Activated CD8-positive, alpha-beta memory T cell treated with anti-CD3 and anti-CD28 coated beads for 24 hours (primary cell): Measurements from ENCODE around the gene ATP5F1E.
A peak's percentile ranks its signal among the peaks of the same experiment; 100 is the strongest.
"Not testable (repeated sequence)": the region's sequence is repeated elsewhere in the genome, so short reads cannot be mapped to it uniquely, and the experiment has no call there.

Source experiments
- DNase-seq: peaks from one replicate; pipeline ENCODE4 v3.0.0-alpha.2; 2020

Gene ATP5F1E

DNA sequence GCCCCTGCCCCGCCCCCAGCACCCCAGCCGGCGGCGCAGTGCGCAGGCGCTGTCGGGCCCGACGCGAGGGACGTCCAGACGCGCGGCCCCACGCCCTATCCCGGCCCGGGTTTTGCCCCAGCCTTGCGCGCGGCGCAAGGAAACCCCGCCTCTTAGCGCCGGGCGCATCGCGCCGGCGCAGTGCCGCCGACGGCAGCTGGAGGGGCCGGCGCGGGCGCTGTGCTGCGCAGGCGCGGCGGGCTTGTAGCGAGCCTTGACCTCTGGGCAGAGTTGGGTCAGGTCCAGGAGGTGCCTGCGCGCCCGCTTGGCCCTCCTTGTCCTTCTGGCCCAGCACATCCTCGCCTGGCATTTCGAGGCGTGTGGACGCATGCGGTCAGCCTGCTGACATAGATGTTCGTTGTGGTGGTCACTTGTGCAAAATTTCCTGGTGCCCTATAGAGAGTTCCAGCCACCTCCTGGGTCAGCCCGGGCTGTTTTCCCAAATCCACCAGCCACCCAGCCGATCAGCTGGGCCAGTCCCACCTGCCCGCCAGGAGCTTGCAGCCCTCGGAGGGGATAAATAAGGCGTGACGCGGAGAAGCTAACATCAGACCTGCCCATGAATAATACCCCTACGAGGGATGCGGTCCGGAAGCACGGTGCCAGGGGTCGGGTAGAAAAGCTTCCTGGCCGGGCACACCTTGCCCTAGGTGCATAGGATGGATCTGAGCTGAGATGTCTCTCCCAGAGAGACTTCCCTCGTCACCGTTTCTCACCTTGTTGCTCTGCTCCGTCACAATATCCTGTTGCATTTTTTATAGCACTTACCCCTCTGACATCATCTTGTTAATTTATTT lies 10.9 kb upstream of the ATP5F1E start:
- peak; percentile 98 for DNase-seq

DNA sequence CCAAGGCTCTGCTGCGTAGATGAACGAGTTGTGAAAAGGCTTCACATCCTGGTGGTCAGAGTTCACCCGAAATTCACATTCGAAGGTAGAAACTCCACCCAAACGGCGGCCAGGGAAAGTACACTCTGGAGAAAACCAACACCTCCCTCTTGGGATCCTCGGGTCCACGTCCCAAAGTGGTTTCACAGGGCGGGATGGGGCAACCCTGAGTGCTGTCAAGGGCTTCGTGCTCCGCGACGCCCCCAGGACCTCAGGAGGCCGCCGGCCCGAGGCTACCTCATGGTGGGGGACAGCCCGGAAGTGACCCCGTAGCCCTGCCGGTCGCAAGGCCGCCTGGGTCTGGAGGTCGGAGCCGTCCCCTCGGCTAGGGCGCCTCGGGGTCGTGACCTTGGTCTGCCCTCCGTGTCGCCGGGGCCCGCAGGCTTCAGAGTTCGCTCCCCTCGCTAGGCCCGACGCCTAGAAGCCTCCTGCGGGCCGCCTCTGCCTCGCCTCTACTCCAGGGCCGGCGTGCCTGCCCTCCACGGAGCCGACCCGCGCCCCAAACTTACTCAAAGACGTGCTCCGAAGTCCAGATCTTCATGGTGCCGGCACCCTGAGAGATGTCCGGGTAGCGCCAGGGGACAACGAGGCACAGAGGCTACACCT lies 10.1 kb upstream of the ATP5F1E start, which contains the start of gene PRELID3B:
Gene PRELID3B (minus strand): TSS at position 636 of the 645 bp plus-strand sequence. CDS start 56 bp downstream, at position 580.
- no peak for DNase-seq

DNA sequence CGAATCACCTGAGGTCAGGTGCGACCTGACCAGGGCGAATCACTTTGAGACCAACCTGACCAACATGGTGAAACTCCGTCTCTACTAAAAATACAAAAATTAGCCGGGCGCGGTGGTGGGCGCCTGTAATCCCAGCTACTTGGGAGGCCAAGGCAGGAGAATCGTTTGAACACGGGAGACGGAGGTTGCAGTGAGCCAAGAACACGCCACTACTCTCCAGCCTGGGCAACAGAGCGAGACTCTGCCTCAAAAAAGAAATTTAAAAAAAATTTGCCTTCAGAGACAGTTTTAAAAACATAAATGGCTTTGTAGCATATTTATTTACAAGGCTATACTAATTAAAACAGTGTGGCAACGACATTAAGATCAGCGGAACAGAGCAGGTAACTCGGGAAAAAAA lies 9.4 kb upstream of the ATP5F1E start:
- not testable (repeated sequence) for DNase-seq

DNA sequence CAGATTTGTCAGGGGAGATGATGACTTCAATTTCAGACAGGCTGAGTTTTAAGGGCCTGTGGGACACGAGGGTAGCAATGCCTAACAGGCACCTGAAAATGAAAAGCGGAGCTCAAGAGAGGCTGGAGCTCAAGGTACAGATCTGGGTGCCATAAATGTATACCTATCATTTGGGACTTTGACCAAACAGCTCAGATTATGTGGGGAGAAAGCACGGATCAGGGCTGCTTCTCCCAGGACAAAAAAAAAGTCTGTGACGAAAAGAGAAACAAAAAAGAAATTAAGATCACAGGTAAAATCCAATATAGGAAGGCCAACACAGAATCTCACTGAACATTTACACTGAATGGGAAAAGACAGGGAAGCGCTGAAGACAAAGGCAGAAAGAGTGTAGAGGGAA lies 8.5 kb upstream of the ATP5F1E start:
- DNase-seq, result no peak

DNA sequence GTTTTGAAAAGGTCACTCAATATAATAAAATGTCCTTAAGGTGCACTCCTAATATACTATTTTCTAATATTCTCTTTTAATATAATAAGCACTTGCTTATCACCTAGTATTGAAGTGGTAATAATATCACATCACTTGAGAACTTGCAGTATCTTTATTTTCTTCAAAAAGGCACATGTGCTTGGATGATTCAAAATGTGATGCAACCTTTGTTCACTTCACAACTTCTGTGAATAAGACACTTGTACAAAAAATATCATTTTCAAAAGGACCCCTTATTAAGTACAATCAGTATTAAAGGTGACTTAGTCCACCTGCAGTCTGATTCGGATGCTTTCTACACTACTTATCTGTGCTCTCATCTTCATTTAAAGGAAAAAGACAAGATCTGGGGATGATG lies 7.1 kb upstream of the ATP5F1E start:
- no peak for DNase-seq

DNA sequence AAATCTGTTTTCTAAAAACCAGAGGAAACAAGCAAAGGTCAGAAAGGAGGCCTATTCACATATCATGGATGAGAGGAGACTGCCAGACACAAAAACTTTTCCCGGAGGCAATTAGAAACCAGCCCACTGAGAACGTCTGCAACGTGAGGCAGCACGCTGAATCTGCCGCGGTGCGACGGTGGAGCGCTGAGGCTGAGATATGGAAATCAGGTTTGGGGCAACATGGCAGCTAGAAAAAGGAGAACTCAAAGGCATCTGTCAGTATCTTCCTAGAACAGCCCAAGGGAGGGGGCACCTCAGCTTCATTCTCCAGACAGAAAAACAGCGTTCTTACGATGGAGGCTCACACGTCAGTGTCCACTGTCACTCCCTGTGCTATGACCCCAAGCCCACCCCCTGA lies 5.3 kb upstream of the ATP5F1E start:
- no peak for DNase-seq

DNA sequence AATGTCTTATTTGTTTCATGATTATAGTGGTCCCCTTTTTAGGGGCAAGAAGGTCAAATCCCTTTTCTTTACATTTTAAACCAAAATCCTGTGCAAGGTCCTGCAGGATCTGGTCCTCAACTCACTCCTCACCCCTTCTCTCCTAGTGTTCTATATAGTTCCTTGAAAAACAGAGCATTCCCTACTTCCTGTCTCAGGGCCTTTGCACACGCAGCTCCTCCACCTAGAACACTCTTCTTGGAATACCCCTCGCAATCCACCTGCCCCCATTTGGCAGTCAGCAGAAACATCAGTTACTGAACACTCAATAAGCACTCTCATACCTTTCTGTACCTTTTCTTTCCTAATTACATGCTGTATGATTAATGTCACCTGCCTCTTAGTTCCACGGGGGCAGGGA lies 3.2 kb upstream of the ATP5F1E start:
- DNase-seq, result no peak

DNA sequence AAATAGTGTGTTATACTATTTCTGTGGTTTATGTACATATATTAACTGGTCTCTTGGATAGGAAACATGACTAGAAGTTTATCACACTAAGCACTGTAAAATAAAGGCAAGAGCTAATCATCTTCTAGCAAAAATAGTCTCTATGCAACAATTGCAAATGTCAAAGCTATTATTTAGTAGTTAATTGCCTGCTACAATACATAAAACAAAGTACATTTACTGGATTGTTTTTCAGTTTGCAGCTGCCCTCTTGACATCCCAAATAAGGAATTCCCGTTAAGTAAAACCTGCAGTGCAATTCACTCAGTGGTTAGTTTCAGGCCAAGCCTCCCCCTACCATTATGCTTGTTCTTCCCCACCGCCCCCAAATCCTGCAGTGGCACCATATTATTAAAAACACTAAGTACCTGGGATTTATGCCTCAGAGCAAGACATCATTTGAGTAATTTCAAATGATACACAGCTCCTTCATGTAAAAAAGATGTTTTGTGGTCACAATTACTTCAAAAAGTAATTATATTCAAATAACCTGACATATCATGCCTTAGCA lies 1.6 kb upstream of the ATP5F1E start:
- no peak for DNase-seq

DNA sequence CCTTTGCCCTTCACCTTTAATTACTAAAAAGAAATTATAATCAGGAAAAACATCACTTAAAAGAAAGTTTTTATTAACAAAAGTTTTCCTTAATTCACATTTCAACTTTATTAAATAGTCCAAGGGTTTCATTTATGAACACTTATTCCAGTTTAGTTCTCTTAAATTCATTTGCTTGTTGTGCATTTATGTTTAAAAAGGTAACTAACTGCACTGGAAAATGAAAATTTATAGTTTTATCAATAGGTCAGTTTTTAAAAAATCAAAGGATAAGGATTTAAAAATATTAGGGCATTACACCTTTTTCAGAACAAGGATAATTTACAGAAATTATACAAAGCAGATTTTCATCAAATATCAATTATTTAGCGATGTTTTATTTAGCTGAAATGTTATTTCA lies 958 bp upstream of the ATP5F1E start:
- no peak for DNase-seq

DNA sequence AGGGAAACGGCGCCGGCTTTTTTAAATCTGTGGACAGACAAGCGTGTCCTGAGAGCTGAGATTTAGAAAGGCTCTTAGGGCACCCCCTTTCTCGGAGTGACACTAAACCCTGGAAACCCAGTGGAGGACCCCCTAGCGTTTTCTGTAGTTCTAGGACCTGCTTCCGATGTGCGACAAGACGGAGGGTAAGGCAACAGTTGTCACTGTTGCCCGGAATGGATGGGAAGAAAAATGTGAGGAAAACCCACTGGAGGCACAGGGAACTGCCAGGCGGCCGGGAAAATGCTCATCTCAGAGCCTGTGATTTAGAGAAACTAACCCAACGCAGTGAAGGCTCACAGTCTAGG lies 551 bp upstream of the ATP5F1E start:
- no peak for DNase-seq

DNA sequence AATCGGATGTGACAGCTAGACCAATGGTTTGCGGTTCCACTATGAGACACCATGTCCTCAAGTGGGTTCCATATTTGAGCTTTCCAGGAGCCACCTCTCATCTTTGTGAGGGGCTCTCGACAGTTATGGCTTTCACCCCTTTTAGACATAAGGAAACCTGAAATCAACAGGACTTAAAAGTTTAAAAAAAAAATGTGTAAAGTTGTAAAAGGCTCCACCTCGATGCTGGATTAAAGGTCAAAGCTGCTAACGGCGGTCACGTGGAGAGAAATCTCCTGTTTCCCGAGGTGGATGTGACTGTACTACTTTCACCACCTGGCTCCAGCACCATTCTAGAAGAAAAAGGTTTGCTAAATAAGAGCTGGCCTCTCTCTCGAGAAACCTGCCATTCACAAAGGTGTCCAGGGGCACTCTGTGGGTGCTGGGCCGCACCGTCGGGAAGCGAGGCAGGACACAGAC lies 542 bp downstream of the ATP5F1E start:
- DNase-seq, result no peak

DNA sequence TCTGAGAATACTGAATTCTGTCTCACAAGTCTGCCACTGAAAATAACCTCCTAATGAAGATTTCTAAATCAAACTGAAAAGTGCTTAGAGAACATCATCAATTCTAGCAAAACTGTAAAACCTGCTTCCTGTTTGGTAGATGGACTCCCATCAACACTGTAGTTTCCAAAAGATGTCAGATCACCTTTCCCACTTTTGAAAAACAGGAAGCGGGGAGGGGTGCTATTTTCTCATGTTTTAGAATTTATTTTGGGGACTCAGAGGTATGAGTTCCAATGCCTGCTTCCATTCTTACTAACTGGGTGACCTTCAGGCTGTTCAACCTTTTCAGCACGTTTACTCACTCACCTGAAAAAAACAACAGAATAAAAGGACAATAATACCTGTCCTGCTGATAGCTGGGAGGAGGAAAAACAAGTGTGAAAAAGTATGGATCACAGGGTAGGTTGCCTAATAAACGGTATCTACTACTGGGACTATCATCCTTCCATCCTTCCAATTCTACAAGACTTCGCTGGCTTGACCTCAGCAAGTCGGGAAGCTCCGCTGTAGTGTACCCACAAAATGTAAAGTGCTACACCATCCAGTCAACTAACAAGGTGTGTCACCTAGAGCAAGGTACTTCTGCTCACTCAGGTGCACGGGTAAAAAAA lies 1.1 kb downstream of the ATP5F1E start:
- no peak for DNase-seq

DNA sequence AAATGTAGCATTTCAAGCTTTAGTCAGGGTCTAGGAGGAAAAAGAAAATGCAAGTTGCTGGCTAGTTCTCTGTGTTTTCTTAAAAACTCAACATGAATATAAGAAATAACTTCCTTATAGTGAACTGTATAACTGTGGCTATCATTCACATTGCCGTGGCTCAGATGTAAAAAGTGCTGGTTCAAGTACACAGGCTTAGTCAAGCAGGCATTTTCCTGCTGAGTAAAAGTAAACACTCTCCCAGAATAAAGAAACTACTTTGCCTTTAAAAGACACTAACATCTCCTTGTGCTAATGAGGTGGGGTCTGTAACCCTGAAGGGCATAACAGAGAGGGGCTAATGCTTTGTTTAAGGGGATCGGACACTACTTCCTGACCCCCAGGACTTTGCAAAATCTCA lies 3.3 kb downstream of the ATP5F1E start:
- no peak for DNase-seq

DNA sequence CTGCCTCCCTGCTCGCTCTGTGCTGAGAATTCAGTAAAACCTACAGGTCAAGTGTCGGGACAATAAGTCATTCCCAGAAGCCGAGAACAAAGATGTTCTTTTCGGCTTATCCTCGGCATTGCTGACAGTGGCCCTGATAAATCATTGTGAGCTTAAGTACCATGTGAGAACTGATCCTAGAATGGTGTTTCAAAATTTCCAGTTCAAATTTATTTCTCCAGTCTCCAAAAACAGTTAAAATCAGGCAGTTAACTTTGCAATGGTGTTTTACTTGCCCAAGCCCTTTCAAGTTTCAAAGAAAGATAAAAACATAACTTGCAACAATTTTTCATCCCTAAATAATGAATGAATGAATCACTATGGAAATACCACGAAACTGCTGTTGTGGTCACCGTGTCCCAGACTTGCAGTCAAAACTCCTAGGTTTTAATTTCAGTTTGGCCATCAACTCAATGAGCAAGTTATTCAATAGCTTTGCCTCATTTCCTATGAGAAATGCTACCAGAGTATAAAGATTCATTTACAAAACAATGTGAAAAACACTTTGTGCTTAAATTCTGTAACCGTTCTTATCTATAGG lies 4.3 kb downstream of the ATP5F1E start:
- no peak for DNase-seq

DNA sequence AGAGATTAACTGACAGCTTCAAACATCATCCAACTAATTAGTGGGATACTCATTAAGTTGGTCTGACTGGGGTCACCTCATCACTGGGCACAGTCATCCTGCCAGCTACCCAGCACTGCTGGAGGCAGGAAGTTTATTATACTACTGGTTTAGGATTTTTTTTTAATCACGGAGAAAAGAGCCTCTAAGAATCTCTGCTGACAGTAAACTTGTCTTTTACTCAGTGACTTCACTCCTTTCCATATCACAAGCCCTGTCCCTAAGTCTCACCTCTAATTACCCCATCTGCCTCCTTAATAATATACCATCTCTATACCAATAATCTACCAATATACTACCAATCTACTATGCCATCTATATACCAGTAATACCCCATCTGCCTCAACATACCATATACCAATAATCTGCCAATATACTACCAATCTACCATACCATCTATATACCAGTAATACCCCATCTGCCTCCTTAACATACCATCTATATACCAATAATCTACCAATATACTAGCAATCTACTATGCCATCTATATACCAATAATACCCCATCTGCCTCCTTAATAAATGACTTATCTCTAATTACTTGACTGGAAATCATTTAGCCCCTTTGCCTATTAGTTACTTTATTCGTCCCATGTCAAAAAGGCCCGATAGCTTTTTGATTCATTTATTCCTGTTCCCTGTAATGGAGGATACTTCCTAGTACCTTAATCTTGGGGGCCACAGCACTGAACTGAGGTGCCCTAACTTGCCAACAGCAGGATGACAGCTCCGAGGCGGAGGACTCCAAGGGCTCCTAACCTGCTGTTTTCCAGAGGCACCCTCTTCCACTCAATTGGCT lies 5.0 kb downstream of the ATP5F1E start:
- DNase-seq, result no peak

DNA sequence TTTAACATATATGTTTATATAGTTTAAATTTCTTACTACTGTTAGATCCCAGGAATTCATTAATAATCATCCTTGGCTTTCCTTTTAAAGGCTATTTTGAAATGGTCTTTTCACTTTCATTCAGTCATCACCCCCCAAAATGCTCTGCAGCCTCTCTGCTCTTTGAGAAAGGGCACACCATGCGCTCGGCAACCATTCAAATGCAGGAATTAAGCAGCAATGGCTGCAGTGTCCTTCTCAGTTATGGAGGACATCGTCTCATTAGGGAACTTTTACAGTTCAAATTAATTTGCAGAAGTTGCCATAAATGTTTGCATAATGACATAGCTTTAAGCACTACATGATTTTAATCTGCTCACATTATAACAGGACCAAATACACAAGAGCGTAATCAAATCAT lies 6.6 kb downstream of the ATP5F1E start:
- DNase-seq, result no peak

DNA sequence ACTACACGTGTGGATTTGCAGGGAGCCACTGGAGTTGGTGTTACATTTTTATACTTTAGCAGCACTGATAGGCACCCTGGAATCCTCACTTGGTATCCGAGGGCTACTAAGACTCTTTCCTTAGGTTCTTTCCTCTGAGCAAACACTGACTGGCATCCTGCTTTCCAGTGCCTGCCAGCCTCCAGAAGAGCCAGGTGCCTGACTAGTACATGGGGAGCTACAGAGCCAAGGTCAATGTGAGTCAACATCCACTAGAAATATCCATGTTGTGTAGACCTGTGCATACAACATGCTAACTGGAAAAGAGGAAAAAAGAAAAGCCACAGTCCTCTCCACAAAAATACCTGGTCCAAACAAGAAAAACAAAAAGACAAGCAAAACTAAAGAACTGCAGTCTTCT lies 7.0 kb downstream of the ATP5F1E start:
- DNase-seq, result no peak

DNA sequence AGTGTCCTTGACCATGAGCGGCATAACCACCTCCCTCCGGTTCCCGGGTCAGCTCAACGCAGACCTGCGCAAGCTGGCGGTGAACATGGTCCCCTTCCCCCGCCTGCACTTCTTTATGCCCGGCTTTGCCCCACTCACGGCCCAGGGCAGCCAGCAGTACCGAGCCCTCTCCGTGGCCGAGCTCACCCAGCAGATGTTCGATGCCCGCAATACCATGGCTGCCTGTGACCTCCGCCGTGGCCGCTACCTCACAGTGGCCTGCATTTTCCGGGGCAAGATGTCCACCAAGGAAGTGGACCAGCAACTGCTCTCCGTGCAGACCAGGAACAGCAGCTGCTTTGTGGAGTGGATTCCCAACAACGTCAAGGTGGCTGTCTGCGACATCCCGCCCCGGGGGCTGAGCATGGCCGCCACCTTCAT lies 8.0 kb downstream of the ATP5F1E start:
- no peak for DNase-seq

DNA sequence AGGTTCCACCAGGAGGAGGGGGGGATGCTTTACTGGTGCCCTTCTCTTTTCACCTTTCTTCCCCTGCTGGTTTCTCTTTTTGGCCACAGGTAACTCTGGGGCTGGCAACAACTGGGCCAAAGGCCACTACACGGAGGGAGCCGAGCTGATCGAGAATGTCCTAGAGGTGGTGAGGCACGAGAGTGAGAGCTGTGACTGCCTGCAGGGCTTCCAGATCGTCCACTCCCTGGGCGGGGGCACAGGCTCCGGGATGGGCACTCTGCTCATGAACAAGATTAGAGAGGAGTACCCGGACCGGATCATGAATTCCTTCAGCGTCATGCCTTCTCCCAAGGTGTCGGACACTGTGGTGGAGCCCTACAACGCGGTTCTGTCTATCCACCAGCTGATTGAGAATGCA lies 8.5 kb downstream of the ATP5F1E start:
- peak; percentile 47 for DNase-seq

DNA sequence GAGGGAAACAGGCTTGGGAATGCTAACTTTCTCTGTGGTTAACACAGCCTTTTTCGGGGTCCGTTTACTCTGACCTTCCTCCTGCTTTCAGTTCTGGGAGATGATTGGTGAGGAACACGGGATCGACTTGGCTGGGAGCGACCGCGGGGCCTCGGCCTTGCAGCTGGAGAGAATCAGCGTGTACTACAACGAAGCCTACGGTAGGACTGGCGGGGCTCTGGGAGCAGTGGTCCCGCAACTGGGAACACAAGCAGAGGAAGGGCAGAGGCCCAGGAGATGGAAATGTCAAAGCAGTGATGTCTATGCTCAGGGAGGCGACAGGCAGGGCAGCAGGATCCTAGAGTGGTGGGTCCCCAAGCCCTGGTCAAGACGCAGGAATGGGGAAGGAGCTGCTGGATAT lies 9.4 kb downstream of the ATP5F1E start:
- DNase-seq, result peak; percentile 51

DNA sequence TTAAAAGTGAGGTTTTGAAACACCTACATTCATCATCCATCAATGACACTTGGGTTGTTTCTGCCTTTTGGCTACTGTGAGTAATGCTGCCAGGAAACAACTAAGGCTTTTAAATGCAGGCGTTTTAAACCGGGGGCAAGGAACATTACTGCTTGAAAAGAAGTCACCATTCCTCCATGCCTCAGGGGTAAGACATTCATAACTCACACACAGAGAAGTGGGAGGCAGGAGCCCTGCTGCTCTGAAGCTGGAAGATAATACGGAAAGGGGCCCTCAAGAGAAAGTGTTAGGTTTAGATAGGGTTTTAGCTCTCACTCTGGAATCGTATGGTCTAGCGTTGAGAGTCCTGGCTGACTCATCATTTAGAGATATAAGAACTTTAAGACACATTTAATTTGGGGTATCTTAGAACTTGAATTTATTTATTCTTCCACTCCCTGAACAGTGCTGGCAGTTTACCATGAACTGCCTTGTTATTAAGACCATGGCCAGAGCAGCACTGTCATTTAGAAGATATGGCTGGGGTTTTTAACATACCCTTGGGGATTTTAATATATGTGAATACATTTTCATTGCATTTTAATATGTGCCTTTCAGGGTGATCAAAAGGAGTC lies 11.1 kb downstream of the ATP5F1E start:
- DNase-seq, result peak; percentile 19

DNA sequence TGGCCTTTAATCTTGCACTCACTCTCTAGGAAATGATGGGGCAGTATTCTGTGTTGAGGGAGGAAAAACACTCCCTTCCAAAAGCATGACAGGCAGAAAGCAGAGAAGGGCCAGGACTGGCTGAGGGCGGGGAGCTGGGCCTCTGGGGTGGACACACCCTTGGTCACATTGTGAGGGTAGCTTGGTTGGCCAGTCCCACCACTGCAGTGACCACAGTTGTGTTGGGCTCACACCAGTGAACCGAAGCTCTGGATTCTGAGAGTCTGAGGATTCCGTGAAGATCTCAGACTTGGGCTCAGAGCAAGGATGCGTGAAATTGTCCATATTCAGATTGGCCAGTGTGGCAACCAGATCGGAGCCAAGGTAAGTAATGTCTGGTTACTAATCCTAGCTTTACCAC lies 12.9 kb downstream of the ATP5F1E start, which contains the start of gene TUBB1:
Gene TUBB1 (plus strand): TSS at position 213 of the 400 bp plus-strand sequence. CDS start 94 bp downstream, at position 307.
- peak; percentile 43 for DNase-seq
